ENCODE results near the gene GP5.

Gene GP5

DNA sequence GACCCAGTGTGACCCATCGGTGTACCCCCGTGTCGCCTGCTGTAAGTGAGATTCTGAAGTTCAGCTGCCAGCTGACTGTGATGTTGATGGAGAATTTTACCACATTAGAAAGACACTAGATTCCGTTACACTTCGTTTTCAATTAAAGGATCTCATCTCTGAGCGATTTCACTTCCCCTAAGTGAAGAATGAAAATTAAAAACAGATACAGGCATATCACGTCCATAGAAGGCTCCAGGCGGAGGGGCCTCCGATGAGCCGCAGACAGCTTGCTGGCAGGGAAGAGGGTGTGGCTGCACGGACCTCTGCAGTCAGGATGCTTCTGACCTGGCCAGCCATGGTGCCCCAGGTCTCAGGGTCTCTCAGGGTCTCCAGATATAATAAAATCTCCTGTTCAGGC lies 41.4 kb downstream of the GP5 start:
- DNase-seq: no peak

DNA sequence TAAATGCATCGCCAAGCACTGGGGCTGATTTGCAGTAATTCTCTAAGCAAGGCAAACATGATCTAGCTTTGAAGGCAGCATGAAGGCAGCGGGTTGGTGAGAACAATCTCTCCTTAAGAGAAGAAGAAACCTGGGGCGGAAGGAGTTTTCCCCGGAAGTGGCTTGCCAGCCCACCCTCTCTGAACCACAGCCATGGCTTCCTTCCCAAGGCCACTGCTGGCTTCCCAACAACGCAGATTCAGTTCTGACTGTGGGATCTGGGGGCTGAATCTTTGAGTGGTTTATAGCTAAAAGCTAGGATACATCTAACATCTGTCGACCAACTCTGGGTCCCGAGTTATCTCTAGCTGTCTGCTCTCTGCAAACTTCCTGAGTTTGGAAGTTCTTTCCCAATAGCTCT lies 43.7 kb downstream of the GP5 start:
- DNase-seq: no peak
- intact Hi-C loops (cut with DNase I): no loop called here

More for the DNA sequence above, 41.4 kb downstream of the GP5 start:
- intact Hi-C loops (cut with DNase I): no loop called here

GRCh38 chr3:194354315-194354714 lies 44.8 kb downstream of the GP5 start:
- intact Hi-C loops (cut with DNase I): no loop called here
- DNase-seq: no peak

- DNase-seq: no peak
- intact Hi-C loops (cut with DNase I): no loop called here
Measured at GRCh38 chr3:194352667-194353246, 46.3 kb downstream of the GP5 start.

GRCh38 chr3:194351952-194352536 lies 47.0 kb downstream of the GP5 start:
- intact Hi-C loops (cut with DNase I): no loop called here
- no peak for DNase-seq

GRCh38 chr3:194351080-194351672 lies 47.9 kb downstream of the GP5 start, which contains the start of gene CPN2:
Gene CPN2, minus strand, starts transcription at chr3:194351328. Its CDS starts 8,626 bp downstream, at chr3:194342702.
- intact Hi-C loops (cut with DNase I): no loop called here
- no peak for DNase-seq

DNA sequence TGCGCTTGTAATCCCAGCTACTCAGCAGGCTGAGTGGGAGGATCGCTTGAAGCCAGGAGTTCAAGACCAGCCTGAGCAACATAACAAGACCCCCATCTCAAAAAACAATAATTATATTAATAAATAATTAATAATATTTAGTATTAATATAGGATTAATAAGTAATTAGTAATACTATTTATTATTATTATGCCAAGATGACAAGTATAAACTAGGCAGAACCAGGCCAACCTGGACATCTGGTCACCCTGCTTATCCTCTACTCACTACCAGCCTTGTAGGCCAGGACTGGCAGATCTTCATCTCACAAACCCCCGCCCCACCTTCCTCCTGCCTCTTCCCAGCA lies 48.4 kb downstream of the GP5 start:
- DNase-seq: no peak
- intact Hi-C loops (cut with DNase I): no loop called here

DNA sequence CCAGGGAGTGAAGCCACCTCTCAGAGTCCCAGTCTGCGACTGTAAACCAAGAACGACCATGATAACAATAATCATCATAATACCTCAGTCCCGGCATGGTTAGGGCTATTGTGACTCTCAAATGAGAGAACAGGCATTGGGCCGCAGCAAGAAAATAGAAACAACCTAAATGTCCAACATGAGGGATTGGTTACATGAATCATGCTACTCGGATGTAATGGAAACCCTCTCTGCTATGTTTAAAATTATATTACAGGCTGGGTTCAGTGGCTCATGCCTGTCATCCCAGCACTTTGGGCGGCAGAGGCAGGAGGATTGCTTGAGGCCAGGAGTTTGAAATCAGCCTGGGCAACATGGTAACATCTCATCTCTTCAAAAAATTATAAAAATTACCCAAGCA lies 50.7 kb downstream of the GP5 start:
- intact Hi-C loops (cut with DNase I): no loop called here
- DNase-seq: no peak

- intact Hi-C loops (cut with DNase I): no loop called here
- DNase-seq: no peak
Measured at GRCh38 chr3:194346621-194347020, 52.4 kb downstream of the GP5 start.

GRCh38 chr3:194346035-194346434 lies 53.0 kb downstream of the GP5 start:
- intact Hi-C loops (cut with DNase I): no loop called here
- no peak for DNase-seq
